ENCODE measurements around the gene HECW1.

- no peak for TF ChIP-seq CTCF (conservative IDR thresholded peaks at IDR 0.05 in 1 of 2, IDR thresholded peaks at IDR 0.05 in 1 of 2; ENCODE audit: extremely low read depth in 1 of 2, insufficient read depth in 1 of 2, low read depth in 1 of 2, low read length in 2 of 2)
- TF ChIP-seq EZH2 (IDR thresholded peaks at IDR 0.05; ENCODE audit: borderline replicate concordance, low read length), result no peak
Observed at GRCh38 chr7:43486634-43487033, 374.2 kb downstream of the HECW1 start.

All from mammary epithelial cell (primary cell).